Ascending aorta (tissue), 2 donors: Measurements from ENCODE around the gene C5orf24. TPM values are rescaled to one million over a fixed set of nuclear protein-coding genes. Genes with fewer than 3 reads are reported as not detected.
A peak's percentile ranks its signal among the peaks of the same experiment; 100 is the strongest.

Experiments
- DNase-seq, 2 donors: peaks; one replicate each; pipeline ENCODE4 v3.0.0-alpha.2; 2019; ENCODE audit warnings: low spot score in 2 of 2
- H3K27ac ChIP-seq, 2 donors: fragments of 200-600 bp; sonication (generic); one replicate each; pipeline ENCODE4 v1.5.1; 2016 to 2017; ENCODE audit warnings: mild to moderate bottlenecking in 1 of 2
- H3K27me3 ChIP-seq: fragments of 200-600 bp; sonication (generic); one replicate; pipeline ENCODE4 v1.5.1; 2017
- H3K36me3 ChIP-seq, 2 donors: fragments of 200-600 bp; sonication (generic); one replicate each; pipeline ENCODE4 v1.5.1; 2016
- H3K4me1 ChIP-seq, 2 donors: fragments of 200-600 bp; sonication (generic); one replicate each; pipeline ENCODE4 v1.5.1; 2016 to 2017; ENCODE audit warnings: mild to moderate bottlenecking in 1 of 2
- H3K4me3 ChIP-seq, 2 donors: fragments of 200-600 bp; sonication (generic); one replicate each; pipeline ENCODE4 v1.5.1; 2016 to 2017; ENCODE audit warnings: mild to moderate bottlenecking in 1 of 2
- H3K9me3 ChIP-seq, 2 donors: fragments of 200-600 bp; sonication (generic); one replicate each; pipeline ENCODE4 v1.5.1; 2016
- intact Hi-C: fragments of 100-400 bp; cut with DNase I; formaldehyde crosslinking; loops from one replicate; pipeline ENCODE4 v1.15.1; 2023
- total RNA-seq: library from RNA; depleted of rRNA; stranded (reverse); fragments of >200 nt; gene quantifications from one replicate; pipeline ENCODE4 v1.1.0, GENCODE V29; 2016
- TF ChIP-seq, protein P1 (sequence below), 3 experiments: fragments of 200-600 bp in 2 of 3; fragments of 450-650 bp in 1 of 3; sonication (generic) in 2 of 3; IDR thresholded peaks; one replicate each; pipeline ENCODE4 v1.5.1; 2016 to 2019; ENCODE audit warnings: antibody characterized with exemption in 3 of 3, mild to moderate bottlenecking in 1 of 3, moderate library complexity in 1 of 3

Gene C5orf24
- total RNA-seq, 1 donor from 2014 or later = 36.5 TPM

DNA sequence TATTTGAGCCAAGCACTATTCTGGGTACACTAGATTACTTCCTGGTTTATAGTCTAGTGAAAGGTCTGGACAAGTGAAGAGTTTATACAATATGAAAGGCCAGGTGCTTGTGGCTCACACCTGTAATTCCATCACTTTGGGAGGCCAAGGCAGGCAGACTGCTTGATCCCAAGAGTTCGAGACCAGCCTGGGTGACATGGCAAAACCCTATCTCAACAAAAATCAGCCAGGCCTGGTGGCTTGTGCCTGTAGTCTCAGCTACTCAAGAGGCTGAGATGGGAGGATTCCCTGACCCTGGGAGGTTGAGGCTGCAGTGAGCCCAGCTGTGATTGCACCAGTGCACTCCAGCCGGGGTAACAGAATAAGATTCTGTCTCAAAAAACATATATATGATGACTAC lies 18.9 kb downstream of the C5orf24 start:
- peaks cover 14% of the 10 kb centered on the region in 2 donors for H3K36me3 ChIP-seq
- no peaks in the 10 kb centered on the region for H3K27me3 ChIP-seq
- TF ChIP-seq, protein P1, sequence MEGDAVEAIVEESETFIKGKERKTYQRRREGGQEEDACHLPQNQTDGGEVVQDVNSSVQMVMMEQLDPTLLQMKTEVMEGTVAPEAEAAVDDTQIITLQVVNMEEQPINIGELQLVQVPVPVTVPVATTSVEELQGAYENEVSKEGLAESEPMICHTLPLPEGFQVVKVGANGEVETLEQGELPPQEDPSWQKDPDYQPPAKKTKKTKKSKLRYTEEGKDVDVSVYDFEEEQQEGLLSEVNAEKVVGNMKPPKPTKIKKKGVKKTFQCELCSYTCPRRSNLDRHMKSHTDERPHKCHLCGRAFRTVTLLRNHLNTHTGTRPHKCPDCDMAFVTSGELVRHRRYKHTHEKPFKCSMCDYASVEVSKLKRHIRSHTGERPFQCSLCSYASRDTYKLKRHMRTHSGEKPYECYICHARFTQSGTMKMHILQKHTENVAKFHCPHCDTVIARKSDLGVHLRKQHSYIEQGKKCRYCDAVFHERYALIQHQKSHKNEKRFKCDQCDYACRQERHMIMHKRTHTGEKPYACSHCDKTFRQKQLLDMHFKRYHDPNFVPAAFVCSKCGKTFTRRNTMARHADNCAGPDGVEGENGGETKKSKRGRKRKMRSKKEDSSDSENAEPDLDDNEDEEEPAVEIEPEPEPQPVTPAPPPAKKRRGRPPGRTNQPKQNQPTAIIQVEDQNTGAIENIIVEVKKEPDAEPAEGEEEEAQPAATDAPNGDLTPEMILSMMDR (IDR thresholded peaks at IDR 0.05) = no peak
- H3K4me3 ChIP-seq = no peak overlapping the region
- no peak overlapping the region for H3K27ac ChIP-seq
- H3K4me1 ChIP-seq = no peaks in the 10 kb centered on the region
- no peak for DNase-seq
- no peaks in the 10 kb centered on the region for H3K9me3 ChIP-seq
- intact Hi-C loops = no loop called here

DNA sequence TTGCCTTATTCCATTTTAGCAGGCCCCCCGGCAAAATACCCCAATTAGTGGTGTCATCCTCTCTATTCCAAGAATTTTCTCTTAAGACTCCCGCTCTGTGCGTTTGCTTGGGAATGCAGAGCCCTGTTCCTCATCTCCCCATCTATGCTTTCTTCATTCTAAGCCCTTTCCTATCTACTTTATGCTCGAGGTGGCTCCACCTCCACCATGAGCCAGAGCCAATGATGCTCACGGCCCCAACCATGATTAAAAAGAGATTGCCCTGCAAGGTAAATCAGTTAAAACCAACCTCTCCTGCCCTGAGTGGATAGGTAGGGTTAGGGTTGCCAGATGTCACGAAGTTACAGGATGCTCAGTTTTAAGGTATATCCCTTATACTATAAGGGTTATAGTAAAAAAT lies 27.7 kb downstream of the C5orf24 start:
- intact Hi-C loops = loop anchor here (10.0 kb wide), 2 partner anchors 139 to 499 kb away; partner anchors contain the start of genes CAMLG and UBE2B
- no peaks in the 10 kb centered on the region for H3K9me3 ChIP-seq
- H3K27ac ChIP-seq = peak overlapping the region; percentile 96 to 97
- H3K36me3 ChIP-seq = no peaks in the 10 kb centered on the region
- no peaks in the 10 kb centered on the region for H3K27me3 ChIP-seq
- peaks cover 0 to 9% of the 10 kb centered on the region in 2 donors for H3K4me1 ChIP-seq
- DNase-seq = no peak
- TF ChIP-seq, protein P1 (IDR thresholded peaks at IDR 0.05) = no peak
- peak overlapping the region; percentile 94 to 96 for H3K4me3 ChIP-seq

DNA sequence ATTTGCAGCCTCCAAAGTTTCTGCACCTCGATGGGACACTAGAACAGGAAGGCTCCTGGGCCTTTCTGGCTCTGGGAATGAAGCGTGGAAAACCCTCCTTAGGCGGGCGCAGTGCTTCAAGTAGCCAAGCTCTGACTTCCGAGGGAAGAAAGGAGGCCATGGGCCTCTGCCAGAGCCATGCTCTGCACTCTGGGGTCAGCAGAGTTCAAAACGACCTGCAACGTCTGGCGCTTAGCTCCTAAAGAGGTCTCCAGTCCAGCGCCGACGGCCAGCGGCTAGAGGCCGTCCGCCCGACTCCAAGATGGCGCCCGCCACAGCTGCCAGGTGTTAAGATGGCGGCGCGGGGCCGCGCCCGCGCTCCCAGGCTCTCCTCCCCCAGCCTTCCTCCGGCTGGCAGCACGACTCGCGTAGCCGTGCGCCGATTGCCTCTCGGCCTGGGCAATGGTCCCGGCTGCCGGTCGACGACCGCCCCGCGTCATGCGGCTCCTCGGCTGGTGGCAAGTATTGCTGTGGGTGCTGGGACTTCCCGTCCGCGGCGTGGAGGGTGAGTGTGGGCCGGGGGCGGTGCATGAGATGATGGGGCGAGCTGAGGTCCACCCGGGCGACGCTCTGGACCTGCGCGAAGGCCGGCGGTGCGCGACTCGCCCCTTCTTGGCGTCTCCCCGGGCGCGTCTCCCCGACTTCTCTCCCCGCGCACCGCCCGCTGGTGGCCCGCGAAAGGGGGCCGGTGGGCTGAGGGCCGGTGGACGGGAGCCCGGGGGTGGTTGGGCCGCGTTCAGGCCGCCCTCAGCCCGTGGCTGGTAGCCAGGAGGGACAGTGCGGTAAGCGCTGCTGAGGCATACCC lies 28.4 kb downstream of the C5orf24 start, which contains the start of gene TXNDC15:
Gene TXNDC15 (plus strand): TSS at position 385 of the 844 bp plus-strand sequence. CDS start 57 bp downstream, at position 442.
- DNase-seq = peak; percentile 47 to 93
- H3K36me3 ChIP-seq = no peaks in the 10 kb centered on the region
- no peaks in the 10 kb centered on the region for H3K9me3 ChIP-seq
- peak within 1 kb of the TSS; percentile 94 to 96 for H3K4me3 ChIP-seq
- H3K4me1 ChIP-seq = peaks cover 0 to 9% of the 10 kb centered on the region in 2 donors
- peak within 1 kb of the TSS; percentile 96 to 97 for H3K27ac ChIP-seq
- intact Hi-C loops = loop anchor here (1.0 to 10.0 kb wide), 4 partner anchors 27 to 499 kb away; partner anchors contain the start of genes CAMLG and UBE2B
- no peaks in the 10 kb centered on the region for H3K27me3 ChIP-seq
- TF ChIP-seq, protein P1 (IDR thresholded peaks at IDR 0.05) = no peak

DNA sequence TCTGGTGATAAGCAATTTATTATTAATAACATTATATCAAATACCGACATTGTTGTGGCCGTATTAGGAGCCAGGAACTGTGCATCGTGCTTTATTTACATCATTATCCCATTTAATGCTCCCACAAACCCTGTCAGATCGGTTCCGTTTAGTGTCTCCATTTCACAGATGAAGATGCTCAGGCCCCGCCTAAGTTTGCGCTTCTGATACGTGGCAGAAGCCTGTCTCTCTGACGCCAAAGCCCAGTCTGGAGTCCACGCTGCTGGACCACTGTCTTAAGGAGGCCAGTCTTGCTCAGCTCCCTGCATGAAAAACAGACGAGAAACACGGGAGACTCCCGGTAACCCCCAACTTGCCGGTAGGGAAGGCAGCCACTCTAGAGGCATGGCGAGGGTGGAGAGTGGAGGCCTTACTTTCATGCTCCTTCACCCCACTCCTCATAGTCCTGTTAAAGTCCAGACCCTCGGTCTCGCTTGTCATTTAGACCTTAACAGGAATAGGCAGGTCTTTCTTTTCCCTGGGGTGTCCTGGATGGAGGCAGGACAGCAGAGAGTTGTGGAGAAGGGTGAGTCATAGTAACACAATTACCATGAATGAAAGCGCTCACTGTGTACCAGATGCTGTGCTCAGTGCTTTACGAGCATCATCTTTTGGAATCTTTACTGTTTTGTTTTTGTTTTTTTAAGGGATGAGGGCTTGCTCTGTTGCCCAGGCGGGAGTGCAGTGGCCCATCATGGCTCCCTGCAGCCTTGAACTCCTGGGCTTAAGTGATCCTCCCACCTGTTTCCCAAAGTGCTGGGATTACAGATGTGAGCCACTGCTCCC lies 29.3 kb downstream of the C5orf24 start:
- no peaks in the 10 kb centered on the region for H3K27me3 ChIP-seq
- peak in 1 of 2 donors; percentile 81 for DNase-seq
- no peaks in the 10 kb centered on the region for H3K36me3 ChIP-seq
- peak overlapping the region; percentile 96 to 97 for H3K27ac ChIP-seq
- TF ChIP-seq, protein P1 (IDR thresholded peaks at IDR 0.05) = no peak
- H3K4me1 ChIP-seq = peaks cover 0 to 9% of the 10 kb centered on the region in 2 donors
- intact Hi-C loops = loop anchor here (1.0 to 10.0 kb wide), 4 partner anchors 28 to 500 kb away; partner anchors contain the start of genes CAMLG and UBE2B
- H3K4me3 ChIP-seq = peak overlapping the region; percentile 94 to 96
- H3K9me3 ChIP-seq = no peaks in the 10 kb centered on the region

DNA sequence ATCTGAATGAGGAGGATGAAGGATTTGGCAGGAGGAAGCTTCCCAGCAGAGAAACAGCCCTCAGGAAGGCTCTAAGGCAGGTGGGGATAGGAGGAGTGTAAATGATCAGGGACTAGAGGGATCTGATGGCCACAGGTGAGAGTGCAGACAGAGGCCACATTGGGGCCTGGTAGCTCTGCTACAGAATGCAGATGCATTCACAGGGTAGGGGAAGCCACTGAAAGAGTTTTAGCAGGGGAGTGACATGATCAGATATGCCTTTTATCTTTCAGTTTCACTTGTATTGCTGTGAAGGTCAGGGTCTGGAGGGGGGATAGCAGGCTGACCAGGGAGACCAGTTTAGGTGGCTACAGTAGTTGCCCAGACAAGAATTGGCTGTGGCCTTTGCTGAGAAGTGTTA lies 31.4 kb downstream of the C5orf24 start:
- Histone ChIP-seq H3K27me3 (no peaks in the 10 kb centered on the region), H3K9me3 (no peaks in the 10 kb centered on the region), H3K27ac (no peak overlapping the region), H3K4me3 (no peak overlapping the region), H3K4me1 (peaks cover 0 to 9% of the 10 kb centered on the region in 2 donors), H3K36me3 (no peaks in the 10 kb centered on the region)
- TF ChIP-seq, protein P1 (IDR thresholded peaks at IDR 0.05) = no peak
- intact Hi-C loops = loop anchor here (10.0 kb wide), 2 partner anchors 142 to 502 kb away; partner anchors contain the start of genes CAMLG and UBE2B
- no peak for DNase-seq
